ENCODE results near the gene IL25.

Gene IL25

GRCh38 chr14:23409475-23409874, 36.9 kb downstream of the IL25 start:
- TF ChIP-seq CTCF (IDR thresholded peaks at IDR 0.05; ENCODE audit: insufficient read depth, low read depth, low read length, missing control alignments): no peak
- no peak for DNase-seq (ENCODE audit: low read depth)
- H3K4me3 ChIP-seq (ENCODE audit: low read length): no peak overlapping the region

- no peak for TF ChIP-seq CTCF (IDR thresholded peaks at IDR 0.05; ENCODE audit: insufficient read depth, low read depth, low read length, missing control alignments)
- no peak overlapping the region for H3K4me3 ChIP-seq (ENCODE audit: low read length)
- DNase-seq (ENCODE audit: low read depth): no peak
Measured at GRCh38 chr14:23409966-23410635, 37.5 kb downstream of the IL25 start.

- TF ChIP-seq CTCF (IDR thresholded peaks at IDR 0.05; ENCODE audit: insufficient read depth, low read depth, low read length, missing control alignments): no peak
- no peak overlapping the region for H3K4me3 ChIP-seq (ENCODE audit: low read length)
- no peak for DNase-seq (ENCODE audit: low read depth)
Measured at GRCh38 chr14:23411563-23412525, 39.2 kb downstream of the IL25 start.

- no peak overlapping the region for H3K4me3 ChIP-seq (ENCODE audit: low read length)
- no peak for DNase-seq (ENCODE audit: low read depth)
- TF ChIP-seq CTCF (IDR thresholded peaks at IDR 0.05; ENCODE audit: insufficient read depth, low read depth, low read length, missing control alignments): no peak
Measured at GRCh38 chr14:23413681-23414080, 41.1 kb downstream of the IL25 start.

GRCh38 chr14:23414254-23414653, 41.6 kb downstream of the IL25 start:
- no peak for TF ChIP-seq CTCF (IDR thresholded peaks at IDR 0.05; ENCODE audit: insufficient read depth, low read depth, low read length, missing control alignments)
- H3K4me3 ChIP-seq (ENCODE audit: low read length): no peak overlapping the region
- DNase-seq (ENCODE audit: low read depth): no peak

GRCh38 chr14:23414906-23415820, 42.6 kb downstream of the IL25 start:
- no peak for DNase-seq (ENCODE audit: low read depth)
- no peak overlapping the region for H3K4me3 ChIP-seq (ENCODE audit: low read length)
- no peak for TF ChIP-seq CTCF (IDR thresholded peaks at IDR 0.05; ENCODE audit: insufficient read depth, low read depth, low read length, missing control alignments)
